T-helper 1 cell (primary cell): ENCODE data around the gene PTPRD.

Experiments
- DNase-seq, 5 donors: peaks; one replicate each; pipeline ENCODE4 v3.0.0-alpha.2; 2012 to 2020

PTPRD gene

DNA sequence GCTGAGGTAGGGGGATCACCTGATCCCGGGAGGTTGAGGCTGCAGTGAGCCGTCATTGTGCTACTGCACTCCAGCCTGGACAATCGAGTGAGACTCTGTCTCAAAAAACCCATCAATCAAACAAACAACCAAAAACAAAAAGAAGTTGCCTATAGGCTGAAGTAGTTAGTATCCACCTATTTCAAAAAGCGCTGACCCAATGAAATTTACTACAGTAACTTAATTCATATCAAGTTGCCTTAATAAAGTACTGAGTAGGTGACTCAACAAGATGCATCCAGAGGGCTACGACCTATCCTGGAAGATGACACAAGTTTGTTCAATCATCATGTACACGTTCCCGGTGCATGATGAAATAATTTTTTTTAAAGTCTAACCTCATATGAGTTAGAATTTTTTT, 2164.6 kb downstream of the PTPRD start:
- no peak for DNase-seq

DNA sequence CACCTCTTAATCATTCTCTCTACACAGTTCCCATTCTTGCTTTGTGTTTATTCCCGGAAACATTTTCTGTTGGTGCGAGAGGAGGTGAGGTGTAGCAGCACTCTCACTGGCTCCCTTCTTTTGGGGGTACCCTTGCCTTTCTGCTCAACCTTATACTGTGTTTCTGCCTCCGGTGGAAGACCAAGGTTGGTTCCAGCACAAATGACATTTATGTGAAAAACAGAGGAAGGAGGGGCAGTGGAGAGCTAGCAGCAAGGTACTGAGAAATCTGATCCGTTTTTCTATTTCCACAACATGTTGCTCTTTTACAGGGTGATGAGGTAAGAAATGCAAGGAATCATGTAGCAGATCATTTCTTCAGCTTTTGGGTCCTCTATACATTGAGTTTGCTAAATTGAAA, 2165.2 kb downstream of the PTPRD start:
- DNase-seq, result no peak

DNA sequence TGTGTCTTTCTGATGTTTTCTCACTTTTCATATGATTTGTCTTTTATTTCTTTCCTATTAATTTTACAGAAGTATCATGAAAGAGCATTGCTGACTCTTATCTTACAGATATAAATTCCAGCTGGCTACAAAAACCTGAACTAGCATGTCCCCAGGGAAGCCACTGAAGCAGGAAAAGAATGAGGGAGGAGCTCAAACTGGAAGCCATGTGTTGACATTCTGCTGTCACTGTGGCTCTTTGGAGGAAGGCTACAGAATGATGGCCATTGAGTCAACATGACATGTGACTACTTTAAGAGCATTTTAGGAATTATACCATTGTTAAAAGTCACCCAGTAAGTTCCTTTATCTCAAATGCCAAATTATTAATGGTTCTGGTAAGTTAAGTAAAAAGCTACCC, 2174.9 kb downstream of the PTPRD start:
- DNase-seq, result no peak

DNA sequence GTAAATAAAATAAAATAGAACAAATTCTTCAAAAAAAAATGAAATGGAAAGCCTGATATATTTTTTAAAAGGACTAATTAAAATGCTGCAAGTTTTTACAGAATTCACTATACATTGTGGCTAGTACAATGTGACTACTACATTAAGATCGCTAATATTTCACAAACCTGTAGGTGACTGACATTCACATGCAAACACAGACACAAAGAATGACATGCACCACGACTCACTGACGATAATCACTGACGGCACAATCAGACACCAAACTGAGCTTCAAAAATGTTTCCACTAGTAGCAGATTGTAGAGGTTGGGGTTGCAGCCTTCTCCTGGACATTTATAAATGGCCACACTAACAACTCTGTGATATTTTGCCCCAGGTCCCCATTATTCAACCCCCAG, 2175.5 kb downstream of the PTPRD start:
- DNase-seq, result no peak

DNA sequence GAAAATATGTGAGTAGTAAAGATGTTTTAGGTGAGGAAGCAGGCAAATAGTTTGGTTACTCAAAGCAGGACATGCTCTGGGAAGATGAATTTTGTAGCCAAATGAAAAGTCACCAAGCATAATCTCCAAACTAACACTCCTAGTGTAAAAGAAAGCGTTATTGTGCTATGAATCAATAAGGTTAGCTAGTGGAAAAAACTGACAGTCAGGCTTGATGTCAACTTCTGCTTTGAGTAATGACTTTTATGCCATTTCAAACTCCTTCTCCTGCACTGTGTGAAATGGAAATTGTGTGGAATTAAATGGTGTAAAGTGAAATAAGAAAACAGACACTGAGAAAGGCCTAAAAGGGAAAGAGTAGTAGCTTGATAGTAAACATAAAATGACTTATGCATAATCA, 2176.0 kb downstream of the PTPRD start:
- DNase-seq, result peak in 1 of 5 donors; percentile 11

DNA sequence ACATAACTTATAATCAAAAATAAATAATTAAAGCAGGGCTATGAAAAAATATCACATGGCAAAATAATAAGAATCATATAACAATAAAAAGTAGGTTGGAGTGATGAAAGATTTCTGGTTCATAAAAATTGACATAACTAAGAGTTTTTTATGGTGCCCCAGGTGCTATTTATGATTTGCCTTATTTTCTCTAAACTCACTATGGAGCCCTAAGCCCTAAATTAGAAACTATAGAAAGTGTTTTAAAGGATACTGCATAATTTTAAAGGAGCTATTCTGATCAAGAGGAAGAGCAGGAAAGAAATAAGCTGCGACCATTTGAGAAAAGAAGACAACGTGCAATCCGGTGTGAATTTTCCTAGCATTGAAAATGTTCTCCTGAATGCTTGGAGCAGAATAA, 2178.2 kb downstream of the PTPRD start:
- no peak for DNase-seq

DNA sequence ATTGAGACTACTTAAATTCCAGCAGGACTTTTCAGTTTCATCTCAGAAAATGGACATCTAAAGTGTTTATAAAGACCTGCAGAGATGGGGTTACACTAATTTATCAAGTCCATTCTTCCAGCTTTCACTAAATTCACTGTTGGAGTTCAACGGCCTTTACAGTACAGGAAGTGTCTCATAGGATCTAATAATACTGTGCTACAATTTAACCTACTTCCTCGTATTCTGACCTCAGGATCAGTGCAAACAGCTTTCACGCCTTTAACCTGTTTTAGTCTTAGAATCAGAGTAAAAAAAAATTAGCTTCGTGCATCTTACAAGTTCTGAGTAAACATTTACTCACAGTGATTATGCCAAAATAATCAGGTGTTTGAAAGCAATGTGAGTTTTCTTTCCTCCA, 2180.6 kb downstream of the PTPRD start:
- DNase-seq, result no peak

DNA sequence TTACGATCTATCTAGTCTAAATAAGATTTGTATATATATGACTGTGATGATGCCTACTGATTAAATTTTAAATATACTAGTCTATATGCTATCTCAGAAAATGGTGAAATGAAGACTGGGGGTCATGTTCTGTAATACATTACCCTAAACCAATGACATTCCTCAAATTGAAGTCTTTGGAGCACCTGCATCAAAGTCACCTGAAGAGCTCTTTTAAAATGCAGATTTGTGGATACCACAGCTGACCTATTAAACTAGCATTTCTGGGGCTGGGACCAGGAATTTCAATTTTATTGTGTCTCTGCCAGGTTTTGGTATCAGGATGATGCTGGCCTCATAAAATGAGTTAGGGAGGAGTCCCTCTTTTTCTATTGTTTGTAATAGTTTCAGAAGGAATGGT, 2181.3 kb downstream of the PTPRD start:
- DNase-seq, result no peak

DNA sequence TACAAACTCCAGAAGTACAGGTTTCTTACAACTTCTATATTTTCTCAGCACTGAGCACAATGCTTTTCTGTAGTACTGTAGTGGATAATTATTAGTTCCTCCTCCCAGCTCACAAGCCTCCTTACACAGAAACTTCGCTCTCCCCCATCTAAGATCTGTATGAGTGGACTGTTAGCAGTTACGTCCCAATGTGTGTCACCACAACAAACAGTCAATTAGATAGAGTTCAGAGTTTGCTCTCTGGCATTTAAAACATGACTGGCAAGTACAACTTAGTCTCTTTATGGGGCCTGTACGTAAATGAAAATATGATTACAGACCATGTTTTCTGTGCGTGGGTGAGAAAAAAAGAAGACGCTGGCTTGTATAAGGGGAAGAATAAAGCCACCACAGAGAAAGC, 2181.9 kb downstream of the PTPRD start:
- peak in 1 of 5 donors; percentile 25 for DNase-seq

DNA sequence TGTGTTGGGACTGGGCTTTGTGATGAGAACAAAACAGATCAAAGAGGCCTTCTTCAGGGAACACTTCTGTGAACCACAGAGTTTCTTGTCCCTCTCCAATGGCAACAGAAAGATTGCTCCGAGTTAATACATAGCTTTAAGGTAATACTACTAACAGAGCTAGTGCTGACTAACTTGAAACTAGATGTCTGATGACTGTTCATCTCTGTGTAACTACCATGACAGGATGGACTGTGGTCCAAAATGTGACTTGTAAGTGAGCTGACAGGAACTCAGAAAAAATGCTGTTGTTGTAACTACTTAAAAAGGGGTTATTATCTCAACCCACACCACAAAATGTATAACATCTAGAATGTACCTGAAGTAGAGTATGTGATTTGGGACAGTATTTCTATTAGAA, 2183.0 kb downstream of the PTPRD start:
- DNase-seq, result peak in 1 of 5 donors; percentile 61

DNA sequence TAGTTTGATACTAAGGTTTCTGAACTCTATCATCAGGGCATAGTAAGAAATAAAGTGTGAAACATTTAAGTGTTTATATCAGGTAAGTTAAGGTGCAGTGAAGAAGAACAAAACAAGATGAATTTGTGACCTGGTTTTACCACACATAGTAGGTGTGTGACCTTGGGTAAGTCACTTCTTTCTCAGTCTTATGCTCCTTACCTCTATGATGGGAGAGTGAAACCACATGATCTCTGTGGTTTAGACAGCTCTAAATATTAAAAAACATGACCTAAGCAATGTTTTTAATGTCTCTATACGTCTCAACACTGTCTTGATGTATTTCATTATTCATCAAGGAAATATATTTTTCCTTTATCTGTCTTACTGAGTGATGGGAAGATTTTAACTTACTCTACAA, 2183.6 kb downstream of the PTPRD start:
- DNase-seq, result peak in 1 of 5 donors; percentile 8

DNA sequence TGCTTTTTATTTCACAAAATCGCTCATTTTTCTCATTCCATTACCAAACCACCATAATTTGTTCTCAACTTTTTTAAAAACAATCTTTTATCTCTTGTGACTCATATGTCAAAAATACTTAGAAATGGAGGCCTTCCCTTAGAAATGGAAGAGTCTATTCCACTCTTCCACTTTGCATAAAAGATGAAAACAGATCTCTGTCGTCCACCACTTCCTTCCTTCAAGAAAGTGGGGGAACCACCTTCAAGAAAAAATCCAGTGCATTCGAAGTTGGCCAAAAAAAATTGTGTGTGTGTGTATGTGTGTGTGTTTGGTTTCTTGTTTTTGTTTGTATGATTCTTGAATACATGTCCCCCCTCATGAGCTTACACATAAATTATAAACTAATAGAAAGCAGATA, 2184.4 kb downstream of the PTPRD start:
- DNase-seq, result peak in 1 of 5 donors; percentile 53

DNA sequence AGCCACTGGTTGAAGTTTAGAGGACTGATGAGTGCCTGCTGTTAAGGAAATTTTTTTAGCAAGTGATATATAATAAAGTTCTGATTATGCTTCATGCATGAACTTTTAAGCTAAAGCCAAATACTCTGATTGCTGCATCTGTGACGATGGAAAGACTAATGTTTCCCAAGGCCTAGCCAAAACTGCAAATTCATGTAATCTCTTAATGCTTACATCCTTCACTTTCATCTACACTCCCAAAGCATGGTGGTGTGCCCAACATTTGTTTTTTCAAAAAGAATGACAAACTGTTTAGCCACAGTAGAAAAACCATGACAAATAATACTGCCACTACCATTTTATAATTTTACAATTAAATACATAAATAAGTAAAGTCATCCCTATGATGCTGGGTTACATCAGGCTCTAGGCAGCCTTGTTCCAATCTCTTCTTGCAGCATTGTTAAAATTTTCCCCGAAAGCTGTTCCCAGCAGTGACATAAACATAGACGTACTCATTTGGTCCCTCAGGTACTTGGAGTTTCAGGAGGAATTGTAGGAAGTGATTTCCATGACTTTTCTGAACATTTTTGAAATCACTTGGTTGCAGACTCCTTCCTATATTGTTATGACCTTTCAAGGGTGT, 2187.9 kb downstream of the PTPRD start:
- no peak for DNase-seq

DNA sequence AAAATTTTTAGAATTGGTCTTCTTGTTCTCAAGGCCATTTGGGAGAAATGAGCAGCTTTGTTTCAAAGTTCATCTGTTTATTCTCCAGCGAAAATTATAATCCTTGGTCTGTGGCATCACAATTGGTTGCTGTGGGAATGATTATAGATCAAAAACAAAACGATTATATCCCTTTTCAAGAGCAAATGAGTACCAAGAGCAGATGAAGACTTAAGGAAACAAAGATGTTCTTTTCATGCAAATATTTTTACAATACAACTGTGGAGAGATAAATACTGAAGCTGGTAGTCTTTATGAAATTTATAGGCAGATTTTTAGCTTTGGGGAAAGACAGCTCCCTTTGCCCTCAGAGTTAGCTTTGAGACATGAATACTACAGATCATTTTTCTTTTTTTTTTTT, 2192.4 kb downstream of the PTPRD start:
- DNase-seq, result no peak

DNA sequence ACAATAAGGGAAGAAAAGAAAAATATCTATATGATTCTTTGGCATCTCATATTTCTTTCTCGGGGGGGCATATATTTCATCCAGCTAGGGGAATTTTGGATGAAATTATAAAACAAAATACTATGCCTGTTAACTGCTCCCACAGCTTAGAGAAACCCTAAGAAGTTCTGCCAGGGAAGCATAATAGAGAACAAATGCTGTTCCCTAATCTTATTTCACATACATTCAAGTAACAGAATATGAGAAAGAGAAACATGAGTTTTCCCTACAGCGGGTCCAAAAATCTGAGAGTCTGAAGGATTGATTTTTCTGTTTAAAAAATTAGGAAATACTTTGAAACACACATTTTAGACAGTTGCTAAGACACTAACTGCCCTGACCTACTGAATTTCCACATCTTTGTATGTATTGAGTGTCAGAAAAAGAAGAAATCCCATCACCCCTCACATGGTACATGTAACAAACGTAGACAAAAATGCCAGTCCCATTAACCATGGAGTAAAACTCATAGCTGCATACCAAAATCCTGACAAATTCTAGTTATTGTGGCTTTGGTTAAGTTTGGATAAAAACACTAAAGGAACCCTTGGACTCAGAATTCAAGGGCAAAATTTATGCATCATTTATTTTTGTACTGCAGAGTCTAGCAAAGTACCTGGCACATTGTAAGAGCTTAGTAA, 2193.1 kb downstream of the PTPRD start:
- no peak for DNase-seq

DNA sequence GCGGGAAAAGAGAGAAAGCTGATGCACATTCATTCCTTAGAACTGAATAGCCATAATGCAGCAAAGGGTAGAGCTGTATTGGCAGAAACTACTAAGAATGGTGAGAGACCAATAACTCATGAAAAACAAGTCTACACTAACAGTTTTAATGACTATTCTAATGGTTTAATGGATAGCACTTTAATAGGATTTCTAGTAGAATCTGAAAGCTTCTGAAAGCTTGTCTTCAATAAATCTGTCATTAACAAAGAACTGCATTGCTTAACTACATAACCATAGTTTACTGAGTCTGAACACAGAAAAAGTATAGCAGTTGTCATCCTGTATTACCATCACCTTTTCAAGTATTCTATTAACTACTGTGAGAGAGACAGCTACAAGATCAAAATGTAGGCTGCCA, 2195.5 kb downstream of the PTPRD start:
- DNase-seq, result no peak

DNA sequence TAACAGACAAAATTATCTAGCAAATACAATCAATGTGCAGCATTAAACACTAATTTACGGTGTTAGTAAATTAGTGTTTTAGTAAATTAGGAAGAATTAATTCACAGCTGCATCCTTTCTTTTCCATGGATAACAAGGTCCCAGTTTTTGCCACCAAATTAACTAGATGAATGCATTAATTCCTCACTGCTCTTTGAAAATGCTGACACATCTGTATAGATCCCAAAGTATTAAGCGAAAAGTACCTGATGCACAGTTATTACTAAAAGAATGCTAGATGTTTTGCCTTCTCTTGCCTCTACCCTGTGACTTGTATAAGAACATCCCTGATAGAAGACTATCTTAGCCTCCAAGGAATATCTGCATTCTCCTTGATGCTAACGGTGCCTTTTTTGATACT, 2200.5 kb downstream of the PTPRD start:
- no peak for DNase-seq

DNA sequence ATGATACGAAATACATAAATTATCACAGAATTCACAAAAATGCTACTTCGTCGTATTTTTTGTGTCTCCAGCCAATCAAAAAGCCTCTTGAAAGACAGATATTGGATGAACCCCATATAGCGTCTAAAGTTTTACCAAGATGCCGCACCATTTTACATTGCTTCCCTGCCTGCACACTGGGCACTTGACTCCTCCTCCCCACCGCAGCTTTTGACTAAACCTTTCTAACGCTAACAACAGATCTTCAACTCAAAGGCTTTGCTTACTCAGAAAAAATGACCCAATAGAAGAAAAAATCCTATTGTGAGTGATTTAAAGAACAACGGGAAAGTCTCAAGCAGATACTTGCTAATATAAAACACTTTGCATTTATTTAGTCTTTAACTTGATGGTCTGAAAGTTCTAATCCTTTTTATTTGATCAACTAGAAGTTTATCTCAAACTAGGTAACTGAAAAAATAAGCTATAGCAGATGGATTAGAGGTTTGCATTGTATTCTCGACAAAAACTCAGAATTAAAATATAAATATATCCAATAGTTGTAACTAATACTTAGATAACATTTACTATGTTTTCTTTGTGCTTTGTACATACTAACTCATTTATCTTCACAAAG, 2204.1 kb downstream of the PTPRD start:
- no peak for DNase-seq

DNA sequence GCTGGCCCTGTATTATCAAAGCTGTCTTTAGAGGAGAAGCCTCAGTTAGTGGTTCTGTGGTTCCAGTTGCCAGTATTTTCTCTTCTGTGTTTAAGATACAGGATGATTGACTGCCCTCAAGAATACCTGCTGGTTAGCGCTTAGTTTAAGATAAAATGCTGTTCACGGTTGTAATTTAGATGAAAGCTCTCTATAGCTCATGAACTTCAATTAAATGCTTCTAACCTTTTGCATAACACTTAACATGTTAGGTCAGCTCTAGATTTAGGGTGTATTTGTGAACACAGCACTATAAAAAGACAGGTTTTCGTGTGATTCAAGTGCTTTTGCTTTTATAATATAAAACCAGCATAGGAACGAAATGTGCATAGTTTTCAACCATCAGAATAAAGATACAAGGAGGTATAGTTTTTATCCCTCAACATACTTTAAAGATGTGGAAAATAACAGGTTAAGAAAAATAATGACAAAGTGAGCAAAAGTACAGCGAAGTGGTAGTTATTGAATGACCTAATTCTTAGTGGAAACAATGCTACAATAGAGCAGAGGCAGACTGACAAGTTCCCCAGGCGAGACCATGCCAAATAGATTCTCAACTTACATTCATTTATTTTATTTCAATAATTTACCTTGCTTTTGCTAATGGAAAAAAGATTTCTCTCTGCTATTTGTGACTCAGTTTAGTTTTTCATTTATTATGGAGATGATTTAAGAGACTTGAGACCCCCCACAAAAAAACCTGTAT, 2210.7 kb downstream of the PTPRD start:
- no peak for DNase-seq

DNA sequence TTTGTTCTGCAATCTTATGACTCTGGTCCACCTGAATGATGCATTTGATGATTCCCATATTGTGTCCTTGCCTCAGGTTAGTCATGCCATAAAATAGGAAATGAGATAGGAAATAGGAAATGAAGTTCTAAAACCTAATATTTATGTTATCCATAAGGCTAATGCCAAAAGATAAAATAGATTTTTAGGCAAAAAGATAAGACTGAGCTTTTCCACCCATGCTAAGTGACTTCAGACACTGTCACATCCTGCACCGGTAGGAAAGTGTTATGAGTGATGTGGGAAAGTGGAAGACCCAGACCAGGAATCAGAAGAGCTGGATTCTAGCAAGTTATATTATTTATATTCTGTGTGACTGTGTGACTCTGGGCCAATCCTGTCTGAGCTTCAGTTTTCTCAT, 2212.4 kb downstream of the PTPRD start:
- no peak for DNase-seq

DNA sequence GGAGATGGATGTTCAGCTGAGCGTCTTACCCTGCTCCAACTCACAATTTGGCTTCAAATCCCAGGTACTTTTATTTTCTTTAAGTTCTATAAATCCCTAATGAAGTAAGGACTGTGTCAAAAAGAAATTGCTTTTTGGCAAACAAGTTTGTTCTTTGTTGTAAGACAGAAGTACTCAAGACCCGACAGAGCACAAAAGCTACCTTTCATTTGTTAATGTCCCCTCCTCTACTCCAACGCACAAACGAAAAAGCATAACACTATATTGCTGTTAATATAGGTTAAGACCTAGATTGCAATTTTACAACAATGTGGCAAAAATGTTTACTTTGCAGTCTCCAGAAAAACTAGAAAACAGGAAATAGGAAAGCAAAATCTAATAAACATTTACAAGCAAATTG, 2217.8 kb downstream of the PTPRD start:
- no peak for DNase-seq

DNA sequence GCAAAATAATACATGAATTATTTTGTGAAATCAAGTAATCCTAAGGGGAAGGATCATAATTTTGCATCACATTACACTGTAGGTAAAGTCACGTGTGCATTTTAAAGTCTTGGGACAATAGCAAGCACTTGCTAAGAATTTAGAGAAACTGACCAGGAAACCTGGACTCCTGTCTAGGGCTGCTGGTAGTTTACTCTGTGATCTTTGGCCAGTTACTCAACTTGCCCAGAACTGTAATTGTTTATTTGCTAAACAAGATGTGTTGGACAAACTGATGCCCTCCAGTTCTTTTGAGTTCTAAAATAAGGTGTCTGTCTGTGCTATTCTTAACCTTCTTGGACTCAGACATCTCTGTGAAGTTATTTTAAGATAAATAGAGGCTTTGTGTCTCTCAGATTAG, 2218.5 kb downstream of the PTPRD start:
- DNase-seq, result no peak

DNA sequence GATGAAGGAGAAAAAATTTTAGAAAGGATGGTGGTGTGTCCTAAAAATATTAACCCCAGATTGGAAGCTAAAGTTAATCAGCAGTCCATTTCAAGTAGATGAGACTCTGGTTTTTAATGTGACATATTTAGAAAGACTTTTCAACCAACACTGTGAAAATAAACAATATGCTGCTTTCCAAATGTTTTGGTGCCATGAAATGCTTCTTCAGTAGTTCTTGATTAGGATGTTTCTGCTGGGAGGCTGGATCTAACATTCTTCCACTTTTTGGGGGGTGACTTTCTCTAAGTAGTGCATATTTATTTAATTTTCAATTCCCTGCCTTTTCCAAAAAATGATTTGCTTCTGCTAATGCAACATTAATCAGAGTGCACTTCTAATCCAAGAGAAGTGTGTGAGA, 2219.9 kb downstream of the PTPRD start:
- DNase-seq, result no peak

DNA sequence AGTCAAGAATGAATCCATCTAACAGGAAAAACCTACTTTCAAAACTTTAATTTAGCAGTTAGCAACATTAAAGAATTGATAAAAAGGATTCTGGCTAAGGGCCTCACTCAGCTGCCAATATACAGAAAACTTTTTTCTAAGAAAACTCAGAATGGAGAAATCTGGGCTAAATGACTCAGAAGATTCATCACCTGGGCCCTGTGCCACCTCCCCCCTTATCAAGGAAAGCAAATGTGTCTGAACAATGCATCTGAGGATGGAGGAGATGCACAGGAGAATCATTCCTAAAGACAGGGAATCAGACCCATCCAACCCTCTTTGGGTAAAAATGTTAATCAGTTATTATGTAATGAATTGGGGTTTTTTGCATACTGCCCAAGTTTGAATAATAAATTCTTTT, 2221.2 kb downstream of the PTPRD start:
- no peak for DNase-seq
